Activated T-helper 2 cell treated with anti-CD3 and anti-CD28 coated beads, Interferon-gamma antibody, Interleukin-2, Interleukin-4, amounts not matched to agents 10 μg/mL and 5 μg/mL and 100 μg/mL, durations not matched to agents 14 hours and 24 hours and 36 hours (primary cell): ENCODE data around the gene ADRA2A. TPM values are rescaled to one million over a fixed set of nuclear protein-coding genes. Genes with fewer than 3 reads are reported as not detected.

Experiments
- DNase-seq: peaks from one replicate; pipeline ENCODE4 v3.0.0; 2021; ENCODE audit warnings: low spot score
- H3K27ac Mint-ChIP-seq: one replicate; pipeline ENCODE4 v1.8.0; 2021; ENCODE audit warnings: mixed read lengths
- H3K27me3 Mint-ChIP-seq: one replicate; pipeline ENCODE4 v1.8.0; 2021; ENCODE audit warnings: low read depth, mixed read lengths
- H3K36me3 Mint-ChIP-seq: one replicate; pipeline ENCODE4 v1.8.0; 2021; ENCODE audit warnings: low read depth, mixed read lengths
- H3K4me1 Mint-ChIP-seq: one replicate; pipeline ENCODE4 v1.8.0; 2021; ENCODE audit warnings: low read depth, mixed read lengths
- H3K4me3 Mint-ChIP-seq: one replicate; pipeline ENCODE4 v1.8.0; 2021; ENCODE audit warnings: low read depth, mild to moderate bottlenecking, moderate library complexity, mixed read lengths
- H3K9me3 Mint-ChIP-seq: one replicate; pipeline ENCODE4 v1.8.0; 2021; ENCODE audit warnings: mixed read lengths
- intact Hi-C: fragments of 100-400 bp; cut with micrococcal nuclease; formaldehyde crosslinking; loops from one replicate; pipeline ENCODE4 v1.15.1; 2023
- total RNA-seq: library from RNA; stranded (reverse); gene quantifications from 2 replicates; pipeline ENCODE4 v1.2.3, GENCODE V29; 2022

Gene ADRA2A
- total RNA-seq, 1 donor from 2014 or later = not detected

DNA sequence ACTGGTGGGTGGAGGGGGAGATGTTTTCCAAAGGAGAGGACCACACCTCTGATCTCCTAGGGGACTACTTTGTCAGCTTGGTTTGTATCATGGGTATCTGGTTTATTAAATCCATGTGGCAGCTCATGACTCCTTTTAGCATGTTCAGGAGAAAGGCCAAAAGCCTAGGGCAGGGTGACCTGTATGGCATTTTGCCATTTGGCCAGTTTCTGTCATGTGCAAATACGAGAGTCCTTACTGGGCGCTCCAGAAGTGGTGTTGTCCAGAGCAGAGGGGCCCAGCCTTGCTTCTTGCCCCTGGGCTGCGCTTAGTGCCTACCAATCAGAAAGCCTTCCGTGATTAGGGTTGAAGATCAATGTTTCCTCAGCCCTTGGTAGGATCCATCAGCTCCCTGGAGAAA lies 31.0 kb downstream of the ADRA2A start:
- no peaks in the 10 kb centered on the region for H3K4me1 Mint-ChIP-seq

DNA sequence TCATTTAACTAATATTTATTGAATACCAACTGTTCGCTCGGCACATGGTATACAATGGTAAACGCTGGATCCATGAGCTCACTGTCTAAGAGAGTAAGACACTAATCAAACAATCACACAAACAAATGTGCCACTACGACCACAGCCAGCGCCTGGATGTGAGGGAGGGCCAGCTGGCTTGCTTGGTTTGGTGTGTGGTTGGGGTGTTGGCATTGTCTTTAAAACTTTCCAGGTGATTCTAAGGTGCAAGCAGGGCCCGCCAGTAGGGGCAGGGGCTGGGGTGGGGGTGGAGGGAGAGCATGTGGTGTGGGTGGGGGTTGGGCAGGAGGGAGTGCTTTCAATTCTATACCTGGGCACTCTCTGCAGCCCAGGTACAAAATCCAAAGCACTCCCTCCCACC lies 31.6 kb downstream of the ADRA2A start:
- peaks cover 2% of the 10 kb centered on the region for H3K27me3 Mint-ChIP-seq
- H3K9me3 Mint-ChIP-seq = no peaks in the 10 kb centered on the region
- H3K36me3 Mint-ChIP-seq = no peaks in the 10 kb centered on the region
- H3K4me1 Mint-ChIP-seq = no peaks in the 10 kb centered on the region
- intact Hi-C loops = no loop called here
- H3K27ac Mint-ChIP-seq = no peak overlapping the region
- H3K4me3 Mint-ChIP-seq = no peak overlapping the region
- no peak for DNase-seq

More for the DNA sequence above, 31.0 kb downstream of the ADRA2A start:
- Mint-ChIP-seq H3K4me3 (no peak overlapping the region), H3K27me3 (peaks cover 2% of the 10 kb centered on the region), H3K9me3 (no peaks in the 10 kb centered on the region), H3K36me3 (no peaks in the 10 kb centered on the region), H3K27ac (no peak overlapping the region)
- intact Hi-C loops = no loop called here
- DNase-seq = no peak

DNA sequence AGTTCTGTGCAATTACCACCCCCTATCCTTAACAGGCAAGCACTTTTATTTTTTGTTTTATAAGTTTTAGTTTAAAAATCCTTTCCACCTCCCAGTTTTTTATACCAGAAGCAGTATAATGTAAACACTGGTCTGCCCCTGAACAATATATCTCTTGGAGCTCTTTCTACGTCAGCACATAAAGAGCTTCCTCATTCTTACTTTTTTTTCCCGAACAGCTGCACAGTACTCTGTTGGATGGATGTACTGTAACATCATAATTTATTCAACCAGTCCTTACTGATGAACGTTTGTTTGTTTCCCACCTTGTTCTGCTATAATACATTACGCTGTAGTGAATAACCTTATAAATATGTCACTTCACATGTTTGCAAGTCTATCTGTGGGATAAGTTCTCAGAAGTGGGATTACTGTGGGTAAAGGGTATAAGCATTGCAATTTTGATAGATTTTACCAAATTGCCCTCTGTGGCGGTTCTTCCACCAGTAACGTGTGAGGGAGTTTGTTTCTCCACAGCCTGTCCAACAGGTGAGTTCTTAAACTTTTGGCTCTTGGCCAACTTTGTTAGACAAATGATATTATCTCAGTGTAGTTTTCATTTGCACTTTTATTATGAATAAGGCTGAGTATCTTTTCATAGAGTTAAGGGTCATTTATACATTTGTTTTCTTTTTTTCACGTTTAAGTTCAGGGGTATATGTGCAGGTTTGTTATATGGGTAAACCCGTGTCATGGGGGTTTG lies 32.8 kb downstream of the ADRA2A start:
- no peak overlapping the region for H3K27ac Mint-ChIP-seq
- no peak for DNase-seq
- no peaks in the 10 kb centered on the region for H3K36me3 Mint-ChIP-seq
- peaks cover 3% of the 10 kb centered on the region for H3K4me1 Mint-ChIP-seq
- intact Hi-C loops = no loop called here
- H3K27me3 Mint-ChIP-seq = peaks cover 2% of the 10 kb centered on the region
- H3K4me3 Mint-ChIP-seq = no peak overlapping the region
- H3K9me3 Mint-ChIP-seq = no peaks in the 10 kb centered on the region

DNA sequence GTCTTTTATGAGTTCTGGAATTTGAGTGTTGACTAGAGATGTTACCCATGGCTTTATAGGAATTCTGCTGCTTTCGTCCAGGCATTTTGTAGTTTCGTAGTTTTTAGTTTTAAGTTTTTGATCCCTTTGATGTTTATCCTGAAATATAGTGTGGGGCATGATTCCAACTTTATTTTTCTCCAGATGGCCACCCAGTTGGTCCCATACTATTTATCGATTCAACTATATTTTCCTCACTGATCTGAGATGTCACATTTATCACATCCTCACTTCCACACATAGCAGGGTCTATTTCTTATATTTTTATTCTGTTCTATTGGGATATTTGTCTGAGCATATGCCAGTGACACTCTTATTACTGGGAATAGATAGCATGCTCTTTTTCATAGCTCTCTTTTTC lies 33.9 kb downstream of the ADRA2A start:
- H3K27ac Mint-ChIP-seq = no peak overlapping the region
- intact Hi-C loops = no loop called here
- DNase-seq = no peak
- H3K36me3 Mint-ChIP-seq = no peaks in the 10 kb centered on the region
- peaks cover 2% of the 10 kb centered on the region for H3K27me3 Mint-ChIP-seq
- H3K4me3 Mint-ChIP-seq = no peak overlapping the region
- no peaks in the 10 kb centered on the region for H3K9me3 Mint-ChIP-seq
- peaks cover 3% of the 10 kb centered on the region for H3K4me1 Mint-ChIP-seq

DNA sequence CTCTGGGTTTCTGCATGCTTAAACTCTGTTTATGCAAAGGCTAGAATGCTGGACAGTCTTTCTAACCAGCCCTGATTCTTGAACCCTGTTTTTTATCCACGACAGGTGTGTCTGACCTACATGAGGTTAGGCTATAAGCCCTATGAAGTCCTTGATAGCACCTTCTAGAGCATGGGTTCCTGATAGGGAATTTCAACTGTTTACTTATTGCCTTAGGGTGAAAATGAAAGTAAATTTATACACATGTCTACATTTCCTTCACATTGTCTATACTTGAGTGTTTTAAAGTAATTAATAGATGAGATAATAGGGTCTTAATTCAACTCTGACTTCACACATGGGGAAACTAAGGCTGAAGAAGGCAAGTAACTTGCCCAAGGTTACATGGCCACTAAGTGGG lies 35.5 kb downstream of the ADRA2A start:
- no peak overlapping the region for H3K4me3 Mint-ChIP-seq
- no peaks in the 10 kb centered on the region for H3K36me3 Mint-ChIP-seq
- H3K9me3 Mint-ChIP-seq = no peaks in the 10 kb centered on the region
- H3K27ac Mint-ChIP-seq = no peak overlapping the region
- DNase-seq = no peak
- intact Hi-C loops = no loop called here
- H3K4me1 Mint-ChIP-seq = peaks cover 3% of the 10 kb centered on the region
- H3K27me3 Mint-ChIP-seq = peaks cover 2% of the 10 kb centered on the region

DNA sequence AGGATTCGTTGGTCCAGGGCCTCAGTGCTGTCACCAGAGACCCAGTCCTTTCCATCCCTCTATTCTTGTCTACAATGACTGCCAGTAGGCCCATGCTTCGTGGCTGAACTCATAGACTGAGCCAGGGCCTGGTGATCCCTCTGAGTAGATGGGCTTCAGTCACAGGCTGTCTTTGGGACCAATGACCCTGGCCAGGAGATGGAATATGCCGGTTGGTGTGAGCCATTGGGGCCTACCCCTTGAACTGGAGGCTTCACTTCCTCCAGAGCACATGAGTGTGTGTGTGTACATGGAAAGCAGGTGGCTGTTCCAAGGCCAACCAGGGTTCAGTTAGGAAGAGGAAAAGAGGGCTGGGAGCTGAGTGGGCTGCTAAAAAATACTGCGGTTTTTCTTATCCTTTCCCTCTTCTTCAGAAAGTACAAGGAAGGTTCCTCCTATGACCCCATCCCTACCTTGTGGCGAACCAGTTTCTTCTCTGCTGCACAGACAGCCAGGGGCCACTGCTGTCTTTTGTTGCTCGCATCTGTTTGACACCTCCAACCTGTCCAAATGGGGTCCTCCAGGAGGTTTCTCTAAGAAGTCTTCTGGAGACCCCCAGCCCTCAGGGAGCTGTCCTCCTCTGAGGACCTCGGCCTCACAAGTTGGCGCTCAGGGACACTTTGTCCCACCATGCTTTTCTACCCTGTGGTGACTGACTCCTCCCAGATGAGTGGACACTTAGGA lies 36.6 kb downstream of the ADRA2A start:
- no peak for DNase-seq
- H3K27me3 Mint-ChIP-seq = peaks cover 2% of the 10 kb centered on the region
- H3K4me3 Mint-ChIP-seq = no peak overlapping the region
- H3K36me3 Mint-ChIP-seq = no peaks in the 10 kb centered on the region
- intact Hi-C loops = no loop called here
- H3K27ac Mint-ChIP-seq = no peak overlapping the region
- H3K4me1 Mint-ChIP-seq = peaks cover 3% of the 10 kb centered on the region
- no peaks in the 10 kb centered on the region for H3K9me3 Mint-ChIP-seq

DNA sequence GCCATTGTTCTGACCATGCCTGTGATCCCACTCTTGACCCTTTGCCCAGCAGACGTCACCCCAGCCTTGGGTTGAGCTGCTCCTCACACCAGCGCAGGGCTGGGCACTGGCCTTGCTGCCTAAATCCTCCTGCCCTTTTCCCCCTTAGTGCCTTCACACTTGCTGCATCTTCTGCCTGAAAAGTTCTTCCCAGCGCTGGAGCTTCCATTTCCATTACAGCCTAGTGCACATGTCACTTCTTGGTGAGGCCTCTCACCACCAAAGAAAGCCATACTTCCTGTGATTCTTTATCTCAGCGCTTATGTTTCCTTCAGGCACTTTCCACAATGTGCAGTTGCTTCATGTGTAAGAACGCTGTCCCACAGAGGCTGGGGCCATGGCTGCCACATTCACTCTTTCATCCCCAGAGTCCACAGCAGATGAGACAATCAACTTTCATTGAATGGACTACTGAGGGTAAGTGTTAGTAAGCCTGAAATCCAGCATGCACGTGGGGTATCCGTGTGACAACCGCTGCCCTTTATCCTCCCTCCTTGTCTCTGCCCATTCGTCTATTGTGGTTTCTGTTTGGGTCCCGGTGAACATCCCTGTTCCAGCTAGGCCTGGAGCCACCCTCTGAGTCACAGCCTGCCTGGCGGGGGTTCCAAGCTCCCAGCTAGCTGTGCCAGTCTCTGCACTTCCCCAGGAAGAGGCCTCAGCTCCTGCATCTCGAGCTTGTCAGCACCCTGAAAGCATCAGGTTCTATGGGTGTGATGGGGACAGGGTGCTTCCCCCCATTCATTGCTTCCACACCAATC lies 37.3 kb downstream of the ADRA2A start:
- intact Hi-C loops = no loop called here
- Mint-ChIP-seq H3K36me3 (no peaks in the 10 kb centered on the region), H3K4me3 (no peak overlapping the region), H3K9me3 (no peaks in the 10 kb centered on the region), H3K4me1 (peaks cover 3% of the 10 kb centered on the region), H3K27me3 (peaks cover 2% of the 10 kb centered on the region), H3K27ac (no peak overlapping the region)
- DNase-seq = no peak

DNA sequence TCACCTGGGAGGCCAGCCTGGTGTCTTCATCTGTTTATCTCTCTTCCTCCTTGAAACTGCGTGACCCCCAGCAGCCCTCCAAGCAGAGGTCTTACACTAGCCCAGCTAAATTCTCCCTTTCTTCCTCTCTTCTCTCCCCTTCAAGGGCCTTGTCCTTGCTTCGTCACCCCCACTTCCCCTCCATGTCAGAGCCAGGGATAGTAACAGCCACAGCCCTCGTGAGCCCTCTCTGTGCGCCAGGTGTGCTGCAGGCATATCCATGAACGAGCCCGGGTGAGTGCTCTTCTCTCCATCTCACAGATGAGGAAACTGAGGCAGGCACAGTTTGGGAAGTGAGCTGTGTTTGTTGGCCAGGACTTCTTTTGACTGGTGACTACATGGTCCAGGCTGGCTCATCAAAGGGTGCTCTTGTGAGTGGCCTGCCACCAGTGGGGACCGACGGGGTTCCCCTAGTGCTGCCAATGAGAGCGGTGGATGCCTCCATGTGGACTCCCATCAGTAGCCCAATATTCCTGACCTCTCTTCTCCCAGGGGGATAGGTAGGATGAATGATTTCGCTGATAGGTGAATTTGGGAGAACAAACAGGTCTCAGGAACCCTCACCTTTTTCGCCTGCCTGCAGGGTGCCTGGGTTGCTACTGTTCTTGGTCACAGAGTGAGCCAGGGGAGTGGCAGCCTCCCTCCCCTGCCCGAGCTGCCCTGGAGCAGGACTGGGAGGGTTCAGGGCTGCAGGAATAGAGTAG lies 38.1 kb downstream of the ADRA2A start:
- Mint-ChIP-seq H3K27me3 (no peaks in the 10 kb centered on the region), H3K27ac (no peak overlapping the region), H3K4me3 (no peak overlapping the region), H3K9me3 (no peaks in the 10 kb centered on the region), H3K36me3 (no peaks in the 10 kb centered on the region), H3K4me1 (peaks cover 3% of the 10 kb centered on the region)
- no peak for DNase-seq
- intact Hi-C loops = no loop called here

DNA sequence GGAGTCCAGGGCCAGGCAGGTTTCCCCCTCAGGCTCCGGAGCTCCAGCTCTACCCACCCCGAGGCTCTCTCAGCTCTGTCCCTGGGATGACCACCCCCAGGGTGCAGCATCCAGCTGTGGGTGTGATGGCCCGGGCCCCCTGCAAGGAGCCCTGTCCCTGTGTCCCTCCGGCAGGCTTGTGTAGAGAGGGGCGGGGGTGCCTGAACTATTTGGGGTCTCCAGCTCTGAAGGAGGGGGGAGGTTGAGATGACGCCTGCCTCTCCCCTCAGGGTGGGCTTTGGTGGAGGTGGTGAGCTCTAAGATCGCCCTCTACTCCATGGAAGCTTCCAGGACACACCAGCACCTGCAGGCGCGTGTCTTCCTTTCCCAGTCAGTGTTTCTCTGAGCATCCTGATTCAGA lies 39.4 kb downstream of the ADRA2A start:
- H3K27me3 Mint-ChIP-seq = no peaks in the 10 kb centered on the region
- peaks cover 3% of the 10 kb centered on the region for H3K4me1 Mint-ChIP-seq
- no peaks in the 10 kb centered on the region for H3K36me3 Mint-ChIP-seq
- no peak overlapping the region for H3K27ac Mint-ChIP-seq
- no peak overlapping the region for H3K4me3 Mint-ChIP-seq
- intact Hi-C loops = no loop called here
- DNase-seq = no peak
- H3K9me3 Mint-ChIP-seq = no peaks in the 10 kb centered on the region

DNA sequence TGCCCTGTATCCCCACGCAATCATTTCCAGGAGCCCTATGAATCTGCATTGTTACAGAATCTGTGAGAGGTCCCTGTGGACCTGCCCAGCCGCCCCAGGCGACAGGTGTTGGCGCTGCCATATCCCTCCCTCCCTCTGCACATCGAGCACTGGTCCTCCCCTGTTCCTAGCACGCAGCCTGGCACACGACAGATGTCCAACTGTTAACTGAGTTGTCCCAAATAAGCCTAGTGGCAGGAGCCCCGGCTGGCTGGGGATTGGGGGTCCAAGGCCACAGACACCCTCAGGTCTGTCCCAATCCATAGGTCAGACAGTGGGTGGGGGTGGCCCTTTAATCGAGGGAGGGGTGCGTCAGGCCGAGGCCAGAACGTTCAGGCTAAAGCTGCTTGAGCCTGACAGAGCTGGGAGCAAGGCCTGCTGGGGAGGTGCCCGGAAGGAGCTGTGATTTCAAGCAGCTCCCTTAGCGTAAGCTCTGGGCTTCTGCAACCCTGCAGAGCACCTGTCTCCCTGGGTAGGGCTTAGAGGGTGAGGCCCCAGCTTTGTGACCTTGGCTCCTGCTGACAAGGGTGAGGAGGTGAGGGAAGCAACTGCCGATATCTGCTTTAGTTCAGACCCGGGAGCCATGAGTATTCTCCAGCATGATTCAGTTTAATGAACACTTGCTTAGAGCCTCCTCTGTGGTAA lies 40.1 kb downstream of the ADRA2A start:
- no peaks in the 10 kb centered on the region for H3K9me3 Mint-ChIP-seq
- no peak overlapping the region for H3K4me3 Mint-ChIP-seq
- DNase-seq = no peak
- peaks cover 3% of the 10 kb centered on the region for H3K4me1 Mint-ChIP-seq
- no peaks in the 10 kb centered on the region for H3K27me3 Mint-ChIP-seq
- no peak overlapping the region for H3K27ac Mint-ChIP-seq
- no peaks in the 10 kb centered on the region for H3K36me3 Mint-ChIP-seq
- intact Hi-C loops = no loop called here

DNA sequence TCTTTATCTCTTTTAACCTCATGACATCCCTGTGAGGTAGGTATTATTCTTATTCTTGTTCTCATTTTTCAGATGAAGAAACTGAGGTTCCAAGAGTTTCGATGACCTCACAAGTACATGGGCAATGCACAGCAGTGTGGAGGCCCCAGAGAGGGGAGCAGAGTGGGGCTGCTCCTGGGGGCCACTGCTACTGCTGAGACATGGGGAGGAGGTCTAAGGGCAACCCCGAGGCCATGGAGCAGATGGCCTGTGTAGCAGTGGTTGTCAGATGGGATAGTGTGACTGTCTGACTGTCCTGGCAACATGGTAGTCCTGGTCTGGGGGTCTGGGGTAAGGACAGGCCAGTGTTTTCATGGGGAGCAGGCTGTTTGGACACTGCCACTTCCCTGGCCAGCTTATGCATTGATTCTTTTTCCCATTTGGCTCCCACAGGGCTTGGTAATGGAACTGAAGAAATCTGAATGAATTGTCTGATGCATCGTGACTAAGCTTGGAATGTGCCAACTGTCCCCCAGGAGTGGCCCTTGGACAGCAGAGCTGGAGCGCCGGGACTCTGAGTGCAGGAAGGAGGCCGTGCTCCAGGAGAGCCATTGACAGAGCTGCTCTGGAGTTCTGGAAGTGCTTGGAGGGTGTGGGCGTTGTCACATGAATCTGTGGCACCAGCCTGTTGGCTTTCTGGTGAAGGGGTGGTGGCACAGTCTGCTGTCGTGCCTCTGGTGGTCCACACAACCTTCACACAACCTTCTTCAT lies 40.9 kb downstream of the ADRA2A start:
- Mint-ChIP-seq H3K9me3 (no peaks in the 10 kb centered on the region), H3K36me3 (no peaks in the 10 kb centered on the region), H3K27me3 (no peaks in the 10 kb centered on the region), H3K27ac (no peak overlapping the region), H3K4me3 (no peak overlapping the region), H3K4me1 (peaks cover 3% of the 10 kb centered on the region)
- intact Hi-C loops = no loop called here
- no peak for DNase-seq
